GM23338 (cell line): ENCODE data around the gene AKAP13. TPM values are rescaled to one million over a fixed set of nuclear protein-coding genes. Genes with fewer than 3 reads are reported as not detected.

Source experiments
- ATAC-seq: fragments of 200-7000 bp; cut with Tn5 transposase; 3 replicates; pipeline ENCODE4 v1.9.1; 2020
- DNase-seq: peaks from one replicate; pipeline ENCODE4 v3.0.0-alpha.2; 2015; ENCODE audit warnings: low spot score
- H2AFZ ChIP-seq: fragments of 200-600 bp; sonication (generic); 2 replicates; pipeline ENCODE4 v1.8.0; 2016; ENCODE audit warnings: antibody characterized with exemption, mild to moderate bottlenecking, moderate library complexity
- H3F3A ChIP-seq: fragments of 200-600 bp; sonication (generic); replicated peaks from 2 replicates; pipeline ENCODE4 v1.8.0; 2017; ENCODE audit warnings: antibody characterized with exemption, mixed run types, low read depth
- H3K27ac ChIP-seq: fragments of 200-600 bp; sonication (generic); 2 replicates; pipeline ENCODE4 v1.6.1; 2016; ENCODE audit warnings: low read depth
- H3K27me3 ChIP-seq: fragments of 200-600 bp; sonication (generic); 2 replicates; pipeline ENCODE4 v1.8.0; 2016; ENCODE audit warnings: mild to moderate bottlenecking, mixed run types, moderate library complexity; ENCODE audit not compliant: insufficient read depth
- H3K36me3 ChIP-seq: fragments of 200-600 bp; sonication (generic); 2 replicates; pipeline ENCODE4 v1.8.0; 2016; ENCODE audit warnings: mild to moderate bottlenecking; ENCODE audit not compliant: insufficient read depth
- H3K4me1 ChIP-seq: fragments of 200-600 bp; sonication (generic); 2 replicates; pipeline ENCODE4 v1.8.0; 2016; ENCODE audit warnings: mild to moderate bottlenecking, moderate library complexity; ENCODE audit not compliant: insufficient read depth
- H3K4me2 ChIP-seq: fragments of 200-600 bp; sonication (generic); 2 replicates; pipeline ENCODE4 v1.7.1; 2017; ENCODE audit warnings: mixed run types
- H3K4me3 ChIP-seq: fragments of 200-600 bp; sonication (generic); 2 replicates; pipeline ENCODE4 v1.6.1; 2016; ENCODE audit warnings: mixed run types
- H3K79me2 ChIP-seq: fragments of 200-600 bp; sonication (generic); replicated peaks from 2 replicates; pipeline ENCODE4 v1.8.0; 2017; ENCODE audit warnings: mild to moderate bottlenecking; ENCODE audit not compliant: insufficient read depth
- H3K9me2 ChIP-seq: fragments of 200-600 bp; sonication (generic); 2 replicates; pipeline ENCODE4 v1.8.0; 2017; ENCODE audit not compliant: insufficient read depth
- H4K20me1 ChIP-seq: fragments of 200-600 bp; sonication (generic); replicated peaks from 2 replicates; pipeline ENCODE4 v1.8.0; 2017; ENCODE audit warnings: mild to moderate bottlenecking; ENCODE audit not compliant: insufficient read depth
- H3K27ac Mint-ChIP-seq: 2 replicates; pipeline ENCODE4 v1.8.0; 2020; ENCODE audit warnings: inconsistent platforms, mild to moderate bottlenecking, moderate library complexity, mixed read lengths
- H3K27me3 Mint-ChIP-seq: 3 replicates; pipeline ENCODE4 v1.8.0; 2022; ENCODE audit warnings: low read depth, mild to moderate bottlenecking, moderate library complexity, mixed read lengths, inconsistent platforms; ENCODE audit not compliant: insufficient read depth, poor library complexity
- H3K36me3 Mint-ChIP-seq: 3 replicates; pipeline ENCODE4 v1.8.0; 2021; ENCODE audit warnings: low read depth, mild to moderate bottlenecking, inconsistent platforms, moderate library complexity, mixed read lengths
- H3K4me1 Mint-ChIP-seq: 3 replicates; pipeline ENCODE4 v1.8.0; 2020; ENCODE audit warnings: mild to moderate bottlenecking, inconsistent platforms, mixed read lengths
- H3K4me3 Mint-ChIP-seq: 3 replicates; pipeline ENCODE4 v1.8.0; 2021; ENCODE audit warnings: moderate library complexity, mild to moderate bottlenecking, inconsistent platforms, mixed read lengths
- H3K9me3 Mint-ChIP-seq: 3 replicates; pipeline ENCODE4 v1.8.0; 2020; ENCODE audit warnings: moderate library complexity, mild to moderate bottlenecking, inconsistent platforms, mixed read lengths
- CREB1 ChIP-seq: fragments of 250-450 bp; sonication (Bioruptor Pico); IDR thresholded peaks from 2 replicates; pipeline ENCODE4 v1.5.0; 2020; ENCODE audit warnings: low read depth, mild to moderate bottlenecking, moderate library complexity
- CTCF ChIP-seq, 2 experiments: fragments of 200-600 bp in 1 of 2; sonication (generic) in 1 of 2; conservative IDR thresholded peaks; 2 replicates each; pipeline versions ENCODE4 v1.5.1 to v1.6.1; 2016 to 2017; ENCODE audit warnings: antibody characterized with exemption in 2 of 2, low read depth in 2 of 2, mild to moderate bottlenecking in 2 of 2, moderate library complexity in 1 of 2
- ETS1 ChIP-seq: IDR thresholded peaks from 2 replicates; pipeline ENCODE4 v1.6.1; 2016; ENCODE audit warnings: antibody characterized with exemption
- EZH2 ChIP-seq: fragments of 200-600 bp; sonication (generic); IDR thresholded peaks from one replicate; pipeline ENCODE4 v1.8.0; 2017; ENCODE audit warnings: antibody characterized with exemption, mild to moderate bottlenecking, low read depth; ENCODE audit not compliant: unreplicated experiment
- EZH2phosphoT487 ChIP-seq: fragments of 200-600 bp; sonication (generic); IDR thresholded peaks from one replicate; pipeline ENCODE4 v1.8.1; 2018; ENCODE audit warnings: antibody characterized with exemption; ENCODE audit not compliant: unreplicated experiment
- JUNB ChIP-seq: IDR thresholded peaks from one replicate; pipeline ENCODE4 v1.6.1; 2016; ENCODE audit warnings: antibody characterized with exemption; ENCODE audit not compliant: unreplicated experiment
- NANOG ChIP-seq: IDR thresholded peaks from 2 replicates; pipeline ENCODE4 v1.6.1; 2016; ENCODE audit warnings: antibody characterized with exemption, borderline replicate concordance
- POLR2AphosphoS5 ChIP-seq: IDR thresholded peaks from 2 replicates; pipeline ENCODE4 v1.6.1; 2016; ENCODE audit warnings: antibody characterized with exemption, low read depth
- REST ChIP-seq: IDR thresholded peaks from one replicate; pipeline ENCODE4 v1.6.1; 2018; ENCODE audit warnings: antibody characterized with exemption; ENCODE audit not compliant: unreplicated experiment
- STAT1 ChIP-seq: IDR thresholded peaks from one replicate; pipeline ENCODE4 v1.6.1; 2016; ENCODE audit warnings: antibody characterized with exemption; ENCODE audit not compliant: unreplicated experiment
- ZNF114 ChIP-seq: fragments of 250-450 bp; sonication (Bioruptor Pico); IDR thresholded peaks from 2 replicates; pipeline ENCODE4 v1.5.0; 2020; ENCODE audit warnings: mild to moderate bottlenecking, moderate library complexity
- ZNF331 ChIP-seq: fragments of 250-450 bp; sonication (Bioruptor Pico); IDR thresholded peaks from 2 replicates; pipeline ENCODE4 v1.5.0; 2020; ENCODE audit warnings: low read depth, mild to moderate bottlenecking, moderate library complexity
- ZNF462 ChIP-seq: fragments of 250-450 bp; sonication (Bioruptor Pico); IDR thresholded peaks from 2 replicates; pipeline ENCODE4 v1.5.0; 2020; ENCODE audit warnings: mild to moderate bottlenecking, moderate library complexity
- polyA plus RNA-seq: library from polyadenylated mRNA; unstranded; fragments of >200 nt; fragmentation: Nextera tagmentation; extraction: Ambion mirVana; gene quantifications from 2 replicates; pipeline ENCODE4 v1.2.1, GENCODE V29; 2016
- total RNA-seq: library from RNA; depleted of rRNA; stranded (reverse); fragments of >200 nt; shearing (Covaris generic); gene quantifications from 2 replicates; pipeline ENCODE4 v1.2.3, GENCODE V29; 2014

AKAP13 gene
- total and polyA plus RNA-seq, 2 experiments from 2014 or later: 46.2 to 60.7 TPM

- H3K36me3 ChIP-seq: no peaks in the 10 kb centered on the region
- H3K9me2 ChIP-seq: no peaks in the 10 kb centered on the region
- Mint-ChIP-seq H3K27me3 (no peaks in the 10 kb centered on the region), H3K36me3 (no peaks in the 10 kb centered on the region), H3K4me1 (peaks cover 2% of the 10 kb centered on the region; the same call in 1 of the 3 replicates), H3K4me3 (no peak overlapping the region), H3K9me3 (no peaks in the 10 kb centered on the region), H3K27ac (no peak overlapping the region; the same call in 1 of the 2 replicates)
- no peaks in the 10 kb centered on the region for H3F3A ChIP-seq
- H3K4me2 ChIP-seq: no peak overlapping the region
- peaks cover 5% of the 10 kb centered on the region for H4K20me1 ChIP-seq
- no peak overlapping the region for H3K4me3 ChIP-seq
- no peak overlapping the region for H2AFZ ChIP-seq
- TF ChIP-seq ZNF462 (CRISPR knock-in tag) (no peak), ZNF114 (CRISPR knock-in tag) (no peak), NANOG (no peak), REST (no peak), ETS1 (no peak), POLR2AphosphoS5 (no peak), JUNB (no peak), ZNF331 (no peak), STAT1 (no peak), EZH2 (no peak), CREB1 (CRISPR knock-in tag) (no peak), CTCF (conservative IDR thresholded peaks at IDR 0.05; ENCODE audit: low read depth in 2 of 2) (no peak), EZH2phosphoT487 (no peak)
- no peaks in the 10 kb centered on the region for H3K4me1 ChIP-seq
- no peaks in the 10 kb centered on the region for H3K79me2 ChIP-seq
- no peak for DNase-seq
- H3K27ac ChIP-seq: no peak overlapping the region
- ATAC-seq: no peak
- H3K27me3 ChIP-seq: no peaks in the 10 kb centered on the region
These were observed 216.9 kb downstream of the AKAP13 start for GRCh38 chr15:85597155-85597815.
